ENCODE results near the gene NANS. TPM values are rescaled to one million over a fixed set of nuclear protein-coding genes. Genes with fewer than 3 reads are reported as not detected.
"Not testable (repeated sequence)": the region's sequence is repeated elsewhere in the genome, so short reads cannot be mapped to it uniquely, and the experiment has no call there.

NANS gene

DNA sequence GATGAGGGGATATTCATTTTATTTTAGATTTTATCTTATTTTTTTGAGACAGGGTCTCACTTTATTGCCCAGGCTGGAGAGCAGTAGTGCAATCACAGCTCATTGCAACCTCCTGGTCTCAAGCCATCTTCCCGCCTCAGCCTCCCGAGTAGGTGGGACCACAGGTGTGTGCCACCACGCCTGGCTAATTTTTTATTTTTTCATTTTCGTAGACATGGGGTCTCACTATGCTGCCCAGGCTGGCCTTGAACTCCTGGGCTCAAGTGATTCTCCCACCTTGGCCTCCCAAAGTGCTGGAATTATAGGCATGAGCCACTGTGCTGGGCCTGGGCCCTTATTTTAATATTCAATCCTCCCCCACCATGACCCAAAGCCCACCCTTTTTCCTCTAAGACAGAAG, 73.5 kb downstream of the NANS start:
- not testable (repeated sequence) for H3K23ac ChIP-seq (ENCODE audit: low read depth, low read length, poor library complexity); H4K8ac ChIP-seq (ENCODE audit: low read depth, low read length); H3K14ac ChIP-seq (ENCODE audit: low read length); H2BK120ac ChIP-seq (ENCODE audit: low read depth, low read length); H3K4ac ChIP-seq (ENCODE audit: low read length); DNase-seq (ENCODE audit: low spot score); H2BK12ac ChIP-seq (ENCODE audit: low read length); H3K36me3 ChIP-seq (replicated peaks in 1 of 2; ENCODE audit: control insufficient read depth in 2 of 2, insufficient read depth in 2 of 2, low read length in 2 of 2); H3K79me1 ChIP-seq (ENCODE audit: low read depth, low read length); H3K4me3 ChIP-seq (ENCODE audit: low read length in 2 of 2); H3K9ac ChIP-seq (ENCODE audit: low read depth, low read length, poor library complexity); H2BK5ac ChIP-seq (ENCODE audit: low read length); H3K27ac ChIP-seq (replicated peaks; ENCODE audit: low read length); H3K4me2 ChIP-seq (ENCODE audit: insufficient read depth, low read length, poor library complexity, severe bottlenecking); H3K9me3 ChIP-seq (replicated peaks in 1 of 2; ENCODE audit: control insufficient read depth in 2 of 2, insufficient read depth in 1 of 2, low read depth in 1 of 2, low read length in 2 of 2); H2AK5ac ChIP-seq (ENCODE audit: low read depth, low read length); H2BK15ac ChIP-seq (ENCODE audit: low read length); H3K18ac ChIP-seq (ENCODE audit: low read length); H4K91ac ChIP-seq (ENCODE audit: low read depth, low read length, poor library complexity); H2AFZ ChIP-seq (ENCODE audit: low read length)
- peaks cover 0 to 10% of the 10 kb centered on the region in 2 donors for H3K4me1 ChIP-seq (ENCODE audit: control insufficient read depth in 2 of 2, insufficient read depth in 1 of 2, low read depth in 1 of 2, low read length in 2 of 2)
- WGBS, 2 donors (ENCODE audit: extremely low coverage in 2 of 2, insufficient read length in 2 of 2, insufficient replicate concordance in 1 of 2) = no CpG with 5 or more reads among the region's 4 CpGs
- H3K27me3 ChIP-seq (ENCODE audit: control insufficient read depth in 3 of 3, insufficient read depth in 3 of 3, low read depth in 1 of 3, low read length in 3 of 3) = peaks cover 0 to 10% (median 0%) of the 10 kb centered on the region in 3 experiments

DNA sequence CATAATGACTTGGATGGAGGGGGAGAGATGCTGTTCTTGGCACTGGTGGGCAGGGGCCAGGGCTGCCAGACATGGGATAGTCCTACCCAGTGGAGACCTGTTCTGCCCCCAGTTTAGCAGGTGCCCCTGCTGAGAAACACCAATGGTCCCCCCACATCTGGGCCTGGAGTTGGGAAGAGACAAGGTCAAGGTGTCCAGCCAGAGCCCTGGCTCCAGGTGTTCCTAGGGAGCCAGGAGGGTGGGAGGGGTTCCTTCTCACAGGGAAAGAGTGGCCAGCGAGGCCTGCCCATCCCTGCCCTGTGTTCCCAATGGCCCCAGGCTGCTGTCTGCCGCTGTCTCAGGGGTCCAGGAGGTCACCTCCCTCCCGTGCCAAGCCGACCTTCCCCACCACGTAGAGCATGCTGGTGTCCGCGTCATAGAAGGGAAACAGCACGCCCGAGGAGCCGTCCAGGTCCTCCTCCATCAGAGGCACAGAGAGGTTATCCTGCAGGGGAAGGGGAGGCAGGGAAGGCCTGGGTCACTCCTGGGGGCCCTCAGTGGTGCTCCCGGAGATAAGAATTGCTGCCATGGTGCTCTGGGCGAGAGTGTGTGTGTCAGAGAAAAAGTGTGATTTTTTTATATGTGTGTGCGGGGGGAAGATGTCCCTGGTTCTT, 74.2 kb downstream of the NANS start:
- Histone ChIP-seq H3K14ac (ENCODE audit: low read length) (no peak overlapping the region), H4K91ac (ENCODE audit: low read depth, low read length, poor library complexity) (no peak overlapping the region), H3K4me1 (ENCODE audit: control insufficient read depth in 2 of 2, insufficient read depth in 1 of 2, low read depth in 1 of 2, low read length in 2 of 2) (peaks cover 0 to 10% of the 10 kb centered on the region in 2 donors), H3K27ac (replicated peaks; ENCODE audit: low read length) (no peak overlapping the region), H3K36me3 (replicated peaks in 1 of 2; ENCODE audit: control insufficient read depth in 2 of 2, insufficient read depth in 2 of 2, low read length in 2 of 2) (no peaks in the 10 kb centered on the region), H3K4ac (ENCODE audit: low read length) (no peak overlapping the region), H3K4me2 (ENCODE audit: insufficient read depth, low read length, poor library complexity, severe bottlenecking) (no peak overlapping the region), H3K9me3 (replicated peaks in 1 of 2; ENCODE audit: control insufficient read depth in 2 of 2, insufficient read depth in 1 of 2, low read depth in 1 of 2, low read length in 2 of 2) (no peaks in the 10 kb centered on the region), H3K79me1 (ENCODE audit: low read depth, low read length) (no peaks in the 10 kb centered on the region), H3K27me3 (ENCODE audit: control insufficient read depth in 3 of 3, insufficient read depth in 3 of 3, low read depth in 1 of 3, low read length in 3 of 3) (peaks cover 0 to 15% (median 0%) of the 10 kb centered on the region in 3 experiments), H2AFZ (ENCODE audit: low read length) (no peak overlapping the region), H3K4me3 (ENCODE audit: low read length in 2 of 2) (peak overlapping the region in 1 of 2 donors; percentile 22), H2AK5ac (ENCODE audit: low read depth, low read length) (peak overlapping the region; percentile 78), H3K23ac (ENCODE audit: low read depth, low read length, poor library complexity) (no peak overlapping the region), H2BK5ac (ENCODE audit: low read length) (no peak overlapping the region), H3K9ac (ENCODE audit: low read depth, low read length, poor library complexity) (no peak overlapping the region), H2BK12ac (ENCODE audit: low read length) (no peak overlapping the region), H4K8ac (ENCODE audit: low read depth, low read length) (no peak overlapping the region), H3K18ac (ENCODE audit: low read length) (peak overlapping the region; percentile 27), H2BK120ac (ENCODE audit: low read depth, low read length) (no peak overlapping the region), H2BK15ac (ENCODE audit: low read length) (no peak overlapping the region)
- WGBS, 2 donors (ENCODE audit: extremely low coverage in 2 of 2, insufficient read length in 2 of 2, insufficient replicate concordance in 1 of 2) = no CpG with 5 or more reads among the region's 13 CpGs
- DNase-seq (ENCODE audit: low spot score) = no peak

DNA sequence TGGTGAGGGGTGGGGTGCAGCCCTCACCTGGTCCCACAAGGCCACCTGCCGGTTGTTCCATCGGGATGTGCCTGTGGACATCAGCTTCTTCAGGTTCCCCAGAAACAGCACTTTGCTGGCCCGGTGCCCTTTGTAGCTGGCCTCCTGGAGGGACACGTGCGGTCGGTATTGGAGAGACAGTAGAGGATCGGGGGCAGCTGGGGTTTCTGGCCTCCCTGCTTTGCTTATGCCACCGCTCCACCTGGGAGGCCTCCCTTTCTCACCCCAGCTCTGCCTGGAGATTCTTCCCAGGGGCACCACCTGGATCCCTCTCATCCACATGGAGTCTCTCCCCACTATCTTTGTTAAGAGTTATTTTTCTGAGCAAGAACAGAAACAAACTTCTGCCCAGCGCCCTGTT, 75.6 kb downstream of the NANS start:
- Histone ChIP-seq H3K4me3 (ENCODE audit: low read length in 2 of 2) (no peak overlapping the region), H4K91ac (ENCODE audit: low read depth, low read length, poor library complexity) (no peak overlapping the region), H2AK5ac (ENCODE audit: low read depth, low read length) (peak overlapping the region; percentile 80), H3K36me3 (replicated peaks in 1 of 2; ENCODE audit: control insufficient read depth in 2 of 2, insufficient read depth in 2 of 2, low read length in 2 of 2) (no peaks in the 10 kb centered on the region), H3K18ac (ENCODE audit: low read length) (no peak overlapping the region), H3K79me1 (ENCODE audit: low read depth, low read length) (no peaks in the 10 kb centered on the region), H3K4ac (ENCODE audit: low read length) (no peak overlapping the region), H3K14ac (ENCODE audit: low read length) (no peak overlapping the region), H3K9me3 (replicated peaks in 1 of 2; ENCODE audit: control insufficient read depth in 2 of 2, insufficient read depth in 1 of 2, low read depth in 1 of 2, low read length in 2 of 2) (no peaks in the 10 kb centered on the region), H3K27me3 (ENCODE audit: control insufficient read depth in 3 of 3, insufficient read depth in 3 of 3, low read depth in 1 of 3, low read length in 3 of 3) (peaks cover 0 to 24% (median 0%) of the 10 kb centered on the region in 3 experiments), H2BK12ac (ENCODE audit: low read length) (no peak overlapping the region), H2BK120ac (ENCODE audit: low read depth, low read length) (peak overlapping the region; percentile 7), H3K4me2 (ENCODE audit: insufficient read depth, low read length, poor library complexity, severe bottlenecking) (no peak overlapping the region), H2BK5ac (ENCODE audit: low read length) (no peak overlapping the region), H3K27ac (replicated peaks; ENCODE audit: low read length) (no peak overlapping the region), H3K4me1 (ENCODE audit: control insufficient read depth in 2 of 2, insufficient read depth in 1 of 2, low read depth in 1 of 2, low read length in 2 of 2) (peaks cover 0 to 10% of the 10 kb centered on the region in 2 donors), H3K9ac (ENCODE audit: low read depth, low read length, poor library complexity) (no peak overlapping the region), H2AFZ (ENCODE audit: low read length) (no peak overlapping the region), H4K8ac (ENCODE audit: low read depth, low read length) (no peak overlapping the region), H3K23ac (ENCODE audit: low read depth, low read length, poor library complexity) (no peak overlapping the region), H2BK15ac (ENCODE audit: low read length) (no peak overlapping the region)
- no peak for DNase-seq (ENCODE audit: low spot score)
- no CpG with 5 or more reads among the region's 9 CpGs for WGBS, 2 donors (ENCODE audit: extremely low coverage in 2 of 2, insufficient read length in 2 of 2, insufficient replicate concordance in 1 of 2)

Small RNA genes lying within 50 kb of the gene (small RNA-seq; reads per million reads assigned to genes)
- not detected for gene RF00017 (ENCODE audit: insufficient read depth)
- gene RNU6-918P (ENCODE audit: insufficient read depth) = not detected
